ENCODE data around the gene TPRA1. TPM values are rescaled to one million over a fixed set of nuclear protein-coding genes. Genes with fewer than 3 reads are reported as not detected.

Gene TPRA1
- total and polyA plus RNA-seq, 9 of the 15 experiments (the other 6 are each of a cell fraction or from before 2014, with no cell fraction given): 0.66 to 21.5 (median 11.1) TPM

GRCh38 chr3:127590282-127590592 is 296 bp downstream of the TPRA1 start (continued):
- no peak for TF ChIP-seq ZNF717 (CRISPR knock-in tag; IDR thresholded peaks at IDR 0.05)
- no peak for TF ChIP-seq ETS2 (tag; IDR thresholded peaks at IDR 0.05; ENCODE audit: borderline replicate concordance, poor library complexity, severe bottlenecking)
- TF ChIP-seq PTTG1 (tag; IDR thresholded peaks at IDR 0.05; ENCODE audit: low read depth): no peak
- no peak for TF ChIP-seq BRD4 (IDR thresholded peaks at IDR 0.05)
- TF ChIP-seq TFAM (CRISPR knock-in tag; conservative IDR thresholded peaks at IDR 0.05): no peak
- no peak for TF ChIP-seq STAG1 (CRISPR knock-in tag; IDR thresholded peaks at IDR 0.05; ENCODE audit: borderline replicate concordance)
- no peak for TF ChIP-seq CHCHD3 (CRISPR knock-in tag; IDR thresholded peaks at IDR 0.05)
- TF ChIP-seq BDP1 (IDR thresholded peaks at IDR 0.05; ENCODE audit: insufficient read depth, insufficient read length): no peak
- no peak for TF ChIP-seq THRB (CRISPR knock-in tag; conservative IDR thresholded peaks at IDR 0.05)
- TF ChIP-seq DACH1 (IDR thresholded peaks at IDR 0.05; ENCODE audit: partially characterized antibody): no peak
- TF ChIP-seq ZBTB33 (CRISPR knock-in tag; IDR thresholded peaks at IDR 0.05): no peak
- TF ChIP-seq MECOM (CRISPR knock-in tag; IDR thresholded peaks at IDR 0.05): no peak
- TF ChIP-seq SMARCA4 (IDR thresholded peaks at IDR 0.05): no peak
- TF ChIP-seq ZNF134 (CRISPR knock-in tag; conservative IDR thresholded peaks at IDR 0.05): no peak
- TF ChIP-seq MAFF (IDR thresholded peaks at IDR 0.05; ENCODE audit: low read length): no peak
- no peak for TF ChIP-seq TSC22D4 (tag; IDR thresholded peaks at IDR 0.05)
- no peak; a peak in 1 of 6 replicates for TF ChIP-seq ZBTB11 (CRISPR knock-in tag; IDR thresholded peaks at IDR 0.05)
- no peak for TF ChIP-seq ZNF354B (CRISPR knock-in tag; IDR thresholded peaks at IDR 0.05)
- no peak for TF ChIP-seq MXI1 (IDR thresholded peaks at IDR 0.05; ENCODE audit: low read depth, low read length)
